HepG2 (cell line): ENCODE results near the gene NXN. TPM values are rescaled to one million over a fixed set of nuclear protein-coding genes. Genes with fewer than 3 reads are reported as not detected.
A peak's percentile ranks its signal among the peaks of the same experiment; 100 is the strongest.

Source experiments
- BCLAF1 ChIP-seq: fragments of 450-650 bp; IDR thresholded peaks from 2 replicates; pipeline ENCODE4 v1.6.1; 2017; ENCODE audit warnings: mild to moderate bottlenecking
- CEBPG ChIP-seq: IDR thresholded peaks from 2 replicates; pipeline ENCODE4 v1.6.1; 2016
- HES4 ChIP-seq: sonication (generic); formaldehyde crosslinking; IDR thresholded peaks from 2 replicates; pipeline ENCODE4 v1.9.0; 2021; ENCODE audit warnings: mild to moderate bottlenecking, missing genetic modification reagents, borderline replicate concordance
- KDM6A ChIP-seq: IDR thresholded peaks from 2 replicates; pipeline ENCODE4 v1.6.1; 2016; ENCODE audit warnings: low read depth
- MBNL3 ChIP-seq: fragments of 250-450 bp; sonication (Bioruptor Pico); conservative IDR thresholded peaks from 2 replicates; pipeline ENCODE4 v1.8.0; 2022; ENCODE audit warnings: mild to moderate bottlenecking, inconsistent platforms
- MTF1 ChIP-seq: sonication (generic); formaldehyde crosslinking; IDR thresholded peaks from 2 replicates; pipeline ENCODE4 v1.5.0; 2020; ENCODE audit warnings: missing genetic modification reagents
- MXI1 ChIP-seq: IDR thresholded peaks from 3 replicates; pipeline ENCODE4 v1.6.1; 2012; ENCODE audit warnings: low read depth, low read length, inconsistent platforms, borderline replicate concordance
- PITX1 ChIP-seq: sonication (generic); formaldehyde crosslinking; IDR thresholded peaks from 2 replicates; pipeline ENCODE4 v1.5.1; 2020; ENCODE audit warnings: mild to moderate bottlenecking, missing genetic modification reagents
- SMYD3 ChIP-seq: sonication (generic); formaldehyde crosslinking; IDR thresholded peaks from 2 replicates; pipeline ENCODE4 v1.8.1; 2023; ENCODE audit warnings: mild to moderate bottlenecking, missing genetic modification reagents
- SUZ12 ChIP-seq: fragments of 150-350 bp; IDR thresholded peaks from 2 replicates; pipeline ENCODE4 v1.6.1; 2014; ENCODE audit warnings: low read depth, low read length
- TRAFD1 ChIP-seq: sonication (generic); formaldehyde crosslinking; IDR thresholded peaks from 2 replicates; pipeline ENCODE4 v1.5.1; 2020; ENCODE audit warnings: missing genetic modification reagents, mild to moderate bottlenecking, borderline replicate concordance
- ZNF354B ChIP-seq: sonication (generic); formaldehyde crosslinking; IDR thresholded peaks from 2 replicates; pipeline ENCODE4 v1.8.0; 2022; ENCODE audit warnings: mild to moderate bottlenecking, missing genetic modification reagents
- ZNF451 ChIP-seq: sonication (generic); formaldehyde crosslinking; IDR thresholded peaks from 2 replicates; pipeline ENCODE4 v1.5.0; 2020; ENCODE audit warnings: mild to moderate bottlenecking, missing genetic modification reagents
- ZNF503 ChIP-seq: sonication (generic); formaldehyde crosslinking; IDR thresholded peaks from 2 replicates; pipeline ENCODE4 v1.4.0; 2020; ENCODE audit warnings: missing genetic modification reagents
- ZNF609 ChIP-seq: sonication (generic); formaldehyde crosslinking; IDR thresholded peaks from 2 replicates; pipeline ENCODE4 v1.4.0; 2020; ENCODE audit warnings: mild to moderate bottlenecking, missing genetic modification reagents, borderline replicate concordance
- ZNF724P ChIP-seq: sonication (generic); formaldehyde crosslinking; IDR thresholded peaks from 2 replicates; pipeline ENCODE4 v1.8.0; 2022; ENCODE audit warnings: missing genetic modification reagents, borderline replicate concordance
- ZNF747 ChIP-seq: sonication (generic); formaldehyde crosslinking; IDR thresholded peaks from 2 replicates; pipeline ENCODE4 v1.8.1; 2023; ENCODE audit warnings: missing genetic modification reagents, mild to moderate bottlenecking, borderline replicate concordance
- polyA plus RNA-seq, 8 experiments: library from polyadenylated mRNA; depleted of rRNA in 3 of 8; stranded (reverse) in 7 of 8; unstranded in 1 of 8; fragments of >200 nt; fragmentation: Illumina TruSeq in 4 of 8; extraction: Trizol in 4 of 8; gene quantifications; 2 replicates each; pipeline versions ENCODE4 v1.2.1 to v1.2.3, GENCODE V29; 2011 to 2016; ENCODE audit warnings: low read depth in 4 of 8, missing spikeins in 1 of 8, mixed read lengths in 1 of 8; ENCODE audit not compliant: insufficient read depth in 1 of 8
- total RNA-seq, 5 experiments: library from RNA; depleted of rRNA; stranded (reverse); fragments of >200 nt; fragmentation: Illumina TruSeq; extraction: Trizol; gene quantifications; 2 replicates each; pipeline ENCODE4 v1.2.3, GENCODE V29; 2016; ENCODE audit warnings: low read depth in 1 of 5

The NXN gene
- total and polyA plus RNA-seq, 2 of the 13 experiments (the other 11 are each of a cell fraction or from before 2014, with no cell fraction given), result 22.2 to 24.3 TPM

GRCh38 chr17:781805-782731, 197.5 kb downstream of the NXN start, which contains the start of the genes GLOD4 and MRM3 (continued):
- TF ChIP-seq ZNF609 (CRISPR knock-in tag), result peak; percentile 64; the same call in 1 of the 2 replicates
- TF ChIP-seq MBNL3 (CRISPR knock-in tag), result no peak
- TF ChIP-seq HES4 (CRISPR knock-in tag), result peak; percentile 72; the same call in 1 of the 2 replicates
- TF ChIP-seq ZNF724P (CRISPR knock-in tag), result peak; percentile 90; the same call in 1 of the 2 replicates
- peak; percentile 49; the same call in 1 of the 2 replicates for TF ChIP-seq CEBPG
- no peak for TF ChIP-seq BCLAF1
- TF ChIP-seq MTF1 (CRISPR knock-in tag), result no peak
- TF ChIP-seq PITX1 (CRISPR knock-in tag), result peak; percentile 86
- TF ChIP-seq KDM6A (CRISPR knock-in tag), result peak; percentile 8; the same call in 1 of the 2 replicates
- TF ChIP-seq ZNF747, result peak; percentile 70
- peak; percentile 65 for TF ChIP-seq SMYD3
- TF ChIP-seq ZNF503 (CRISPR knock-in tag), result no peak; the same call in none of the 2 replicates
- no peak for TF ChIP-seq ZNF354B
- TF ChIP-seq MXI1, result peak; percentile 97
- no peak for TF ChIP-seq TRAFD1 (CRISPR knock-in tag)
- no peak for TF ChIP-seq SUZ12
- TF ChIP-seq ZNF451 (CRISPR knock-in tag), result 0 out of 2 replicates have a peak, but pooled peaks have one; percentile 66
